Fibroblast of lung (primary cell): Measurements from ENCODE around the gene MACROH2A2. TPM values are rescaled to one million over a fixed set of nuclear protein-coding genes. Genes with fewer than 3 reads are reported as not detected.

Source experiments
- DNase-seq, 2 donors: peaks; one replicate each; pipeline versions ENCODE4 v3.0.0 to v3.0.0-alpha.2; 2010; ENCODE audit warnings: low read depth in 2 of 2
- H2AFZ ChIP-seq: 2 replicates; pipeline ENCODE4 v1.5.1; 2012; ENCODE audit warnings: low read length, control low read depth, inconsistent platforms
- H3K27ac ChIP-seq: 2 replicates; pipeline ENCODE4 v1.5.1; 2011; ENCODE audit warnings: low read length, control low read depth; ENCODE audit not compliant: insufficient read depth
- H3K27me3 ChIP-seq: 2 replicates; pipeline ENCODE4 v1.5.1; 2011; ENCODE audit warnings: mild to moderate bottlenecking, low read length; ENCODE audit not compliant: control insufficient read depth, insufficient read depth
- H3K36me3 ChIP-seq: 2 replicates; pipeline ENCODE4 v1.5.1; 2011; ENCODE audit warnings: low read length; ENCODE audit not compliant: control insufficient read depth, insufficient read depth
- H3K4me1 ChIP-seq: 2 replicates; pipeline ENCODE4 v1.5.1; 2011; ENCODE audit warnings: low read length; ENCODE audit not compliant: control insufficient read depth, insufficient read depth; ENCODE audit errors: extremely low read depth
- H3K4me2 ChIP-seq: 2 replicates; pipeline ENCODE4 v1.5.1; 2011; ENCODE audit warnings: low read length, control low read depth; ENCODE audit not compliant: insufficient read depth; ENCODE audit errors: extremely low read depth
- H3K4me3 ChIP-seq, 4 experiments: fragments of 200-600 bp in 1 of 4; sonication (generic) in 1 of 4; replicated peaks in 1 of 4; 2 replicates each; pipeline ENCODE4 v1.5.1; 2011 to 2016; ENCODE audit warnings: low read length in 4 of 4, low read depth in 3 of 4, mild to moderate bottlenecking in 3 of 4, control low read depth in 2 of 4, inconsistent platforms in 1 of 4, mixed read lengths in 1 of 4; ENCODE audit not compliant: insufficient read depth in 1 of 4; ENCODE audit errors: control extremely low read depth in 1 of 4
- H3K79me2 ChIP-seq: 2 replicates; pipeline ENCODE4 v1.5.1; 2012; ENCODE audit warnings: mild to moderate bottlenecking, low read length, inconsistent platforms; ENCODE audit not compliant: control insufficient read depth, insufficient read depth
- H3K9ac ChIP-seq: 2 replicates; pipeline ENCODE4 v1.5.1; 2011; ENCODE audit warnings: mild to moderate bottlenecking, low read length, control low read depth; ENCODE audit not compliant: insufficient read depth
- H3K9me3 ChIP-seq: 2 replicates; pipeline ENCODE4 v1.5.1; 2012; ENCODE audit warnings: low read depth, low read length; ENCODE audit not compliant: control insufficient read depth, insufficient read depth
- H4K20me1 ChIP-seq: 2 replicates; pipeline ENCODE4 v1.5.1; 2011; ENCODE audit warnings: low read length; ENCODE audit not compliant: control insufficient read depth, insufficient read depth; ENCODE audit errors: extremely low read depth
- CTCF ChIP-seq, 2 donors: IDR thresholded peaks in 1 of 2; conservative IDR thresholded peaks in 1 of 2; 1 replicate in 1 of 2; 2 replicates in 1 of 2; pipeline ENCODE4 v1.5.1; 2011 to 2012; ENCODE audit warnings: low read length in 2 of 2, control low read depth in 1 of 2, inconsistent platforms in 1 of 2, low read depth in 1 of 2, mild to moderate bottlenecking in 1 of 2
- EZH2 ChIP-seq: IDR thresholded peaks from 2 replicates; pipeline ENCODE4 v1.5.1; 2012; ENCODE audit warnings: low read length, control low read depth, mild to moderate bottlenecking; ENCODE audit errors: missing control alignments
- polyA plus RNA-seq, 2 donors: library from polyadenylated mRNA; depleted of rRNA in 1 of 2; stranded (reverse) in 1 of 2; unstranded in 1 of 2; fragments of >200 nt; gene quantifications; 2 replicates each; pipeline ENCODE4 v1.2.1, GENCODE V29; 2011 to 2012; ENCODE audit warnings: missing spikeins in 1 of 2
- total RNA-seq: library from RNA; depleted of rRNA; stranded (reverse); fragments of >200 nt; gene quantifications from 2 replicates; pipeline ENCODE4 v1.2.1, GENCODE V29; 2014

MACROH2A2 gene
- total and polyA plus RNA-seq, 2 donors (not counting 1 experiment from before 2014, with no cell fraction given), result 9.2 to 12.1 TPM

- H3K27me3 ChIP-seq, result no peaks in the 10 kb centered on the region
- H3K4me1 ChIP-seq, result no peaks in the 10 kb centered on the region
- no peak for DNase-seq
- H3K9me3 ChIP-seq, result no peaks in the 10 kb centered on the region
- H3K9ac ChIP-seq, result no peak overlapping the region
- H4K20me1 ChIP-seq, result no peaks in the 10 kb centered on the region
- no peak overlapping the region for H3K27ac ChIP-seq
- H3K4me2 ChIP-seq, result no peak overlapping the region
- H2AFZ ChIP-seq, result no peak overlapping the region
- H3K79me2 ChIP-seq, result no peaks in the 10 kb centered on the region
- no peak overlapping the region for H3K4me3 ChIP-seq
- no peaks in the 10 kb centered on the region for H3K36me3 ChIP-seq
- TF ChIP-seq CTCF (conservative IDR thresholded peaks at IDR 0.05 in 1 of 2, IDR thresholded peaks at IDR 0.05 in 1 of 2; ENCODE audit: low read depth in 1 of 2, low read length in 2 of 2) (no peak), EZH2 (no peak)
Observed at GRCh38 chr10:70057306-70057705, 4.7 kb downstream of the MACROH2A2 start.

GRCh38 chr10:70060389-70060788, 7.7 kb downstream of the MACROH2A2 start:
- no peak overlapping the region for H3K27ac ChIP-seq
- H3K4me2 ChIP-seq, result no peak overlapping the region
- no peak overlapping the region for H3K4me3 ChIP-seq
- no peaks in the 10 kb centered on the region for H3K9me3 ChIP-seq
- H3K27me3 ChIP-seq, result no peaks in the 10 kb centered on the region
- no peaks in the 10 kb centered on the region for H4K20me1 ChIP-seq
- TF ChIP-seq EZH2 (no peak), CTCF (conservative IDR thresholded peaks at IDR 0.05 in 1 of 2, IDR thresholded peaks at IDR 0.05 in 1 of 2; ENCODE audit: low read depth in 1 of 2, low read length in 2 of 2) (no peak)
- DNase-seq, result no peak
- no peak overlapping the region for H3K9ac ChIP-seq
- H3K79me2 ChIP-seq, result no peaks in the 10 kb centered on the region
- H2AFZ ChIP-seq, result no peak overlapping the region
- H3K36me3 ChIP-seq, result no peaks in the 10 kb centered on the region
- no peaks in the 10 kb centered on the region for H3K4me1 ChIP-seq

- DNase-seq, result no peak
- Histone ChIP-seq H3K4me2 (no peak overlapping the region), H3K36me3 (no peaks in the 10 kb centered on the region), H4K20me1 (no peaks in the 10 kb centered on the region), H3K4me3 (no peak overlapping the region), H3K27ac (no peak overlapping the region), H2AFZ (no peak overlapping the region), H3K27me3 (no peaks in the 10 kb centered on the region), H3K79me2 (no peaks in the 10 kb centered on the region), H3K4me1 (no peaks in the 10 kb centered on the region), H3K9ac (no peak overlapping the region), H3K9me3 (no peaks in the 10 kb centered on the region)
- TF ChIP-seq CTCF (conservative IDR thresholded peaks at IDR 0.05 in 1 of 2, IDR thresholded peaks at IDR 0.05 in 1 of 2; ENCODE audit: low read depth in 1 of 2, low read length in 2 of 2) (no peak), EZH2 (no peak)
Observed at GRCh38 chr10:70063418-70064098, 10.9 kb downstream of the MACROH2A2 start.
